HepG2 (cell line): Measurements from ENCODE around the gene PLD4. TPM values are rescaled to one million over a fixed set of nuclear protein-coding genes. Genes with fewer than 3 reads are reported as not detected.

Experiments used
- ATAC-seq: fragments of 200-7000 bp; cut with Tn5 transposase; 3 replicates; pipeline ENCODE4 v1.9.1; 2020; ENCODE audit warnings: mild to moderate bottlenecking, moderate library complexity
- BruUV-seq: library from RNA; stranded (reverse); fragments of 400-500 nt; replicated peaks from 2 replicates; lab custom pipeline; 2021; lab: Mats Ljungman, UMichigan
- CTCF ChIA-PET: fragments of 300-600 bp; formaldehyde crosslinking; extraction: SDS; loops from one replicate; lab custom pipeline; 2021; ENCODE audit warnings: low total read pairs, inconsistent platforms, low intra/inter-chr PET ratio; lab: Yijun Ruan, JAX
- POLR2A ChIA-PET: fragments of 350-600 bp; sonication (Branson Sonifier 250); formaldehyde crosslinking; loops from one replicate; lab custom pipeline; 2020; ENCODE audit warnings: antibody characterized with exemption, inconsistent platforms; lab: Yijun Ruan, JAX
- DNase-seq: peaks from one replicate; pipeline ENCODE4 v3.0.0-alpha.2; 2015; ENCODE audit warnings: low spot score
- FAIRE-seq: peaks from 3 replicates; lab custom pipeline; 2011; peaks lifted over from hg19 to GRCh38; lab: Jason Lieb, UNC
- H2AFZ ChIP-seq: one replicate; pipeline ENCODE4 v1.6.1; 2011; ENCODE audit warnings: low read length, inconsistent platforms
- H3K27ac ChIP-seq: fragments of 300-600 bp; 3 replicates; pipeline ENCODE4 v1.8.0; 2011; ENCODE audit warnings: mixed run types, mild to moderate bottlenecking, mixed read lengths, low read length, inconsistent platforms; ENCODE audit not compliant: insufficient read depth; ENCODE audit errors: extremely low read length
- H3K27me3 ChIP-seq, 2 experiments: fragments of 200-600 bp in 1 of 2; 2 replicates in 1 of 2; 3 replicates in 1 of 2; pipeline versions ENCODE4 v1.6.0 to v1.8.0; 2011; ENCODE audit warnings: low read length in 2 of 2, mild to moderate bottlenecking in 2 of 2, moderate library complexity in 2 of 2, inconsistent platforms in 1 of 2; ENCODE audit not compliant: insufficient read depth in 2 of 2, control insufficient read depth in 1 of 2
- H3K36me3 ChIP-seq, 2 experiments: fragments of 200-600 bp in 1 of 2; replicated peaks in 1 of 2; 2 replicates in 1 of 2; 3 replicates in 1 of 2; pipeline versions ENCODE4 v1.5.1 to v1.8.0; 2011; ENCODE audit warnings: low read length in 2 of 2, inconsistent platforms in 1 of 2; ENCODE audit not compliant: insufficient read depth in 2 of 2, control insufficient read depth in 1 of 2
- H3K4me1 ChIP-seq: 2 replicates; pipeline ENCODE4 v1.5.1; 2012; ENCODE audit warnings: low read length, inconsistent platforms; ENCODE audit not compliant: insufficient read depth
- H3K4me2 ChIP-seq: 2 replicates; pipeline ENCODE4 v1.6.0; 2011; ENCODE audit warnings: low read depth, low read length, inconsistent platforms
- H3K4me3 ChIP-seq, 3 experiments: fragments of 200-600 bp in 1 of 3; sonication (generic), shearing (Covaris generic) in 1 of 3; replicated peaks in 1 of 3; 2 replicates each; pipeline ENCODE4 v1.5.1; 2011 to 2016; ENCODE audit warnings: low read length in 3 of 3, inconsistent platforms in 2 of 3, low read depth in 2 of 3, mild to moderate bottlenecking in 2 of 3, control low read depth in 1 of 3, mixed read lengths in 1 of 3; ENCODE audit not compliant: insufficient read depth in 1 of 3
- H3K79me2 ChIP-seq: one replicate; pipeline ENCODE4 v1.6.1; 2011; ENCODE audit warnings: low read length, inconsistent platforms; ENCODE audit not compliant: insufficient read depth
- H3K9ac ChIP-seq: 2 replicates; pipeline ENCODE4 v1.6.0; 2011; ENCODE audit warnings: mild to moderate bottlenecking, low read depth, low read length, inconsistent platforms; ENCODE audit not compliant: insufficient read depth
- H3K9me3 ChIP-seq: 2 replicates; pipeline ENCODE4 v1.5.1; 2012; ENCODE audit warnings: mild to moderate bottlenecking, low read length
- H4K20me1 ChIP-seq: 2 replicates; pipeline ENCODE4 v1.6.0; 2011; ENCODE audit warnings: inconsistent platforms, mild to moderate bottlenecking, low read length, moderate library complexity; ENCODE audit not compliant: insufficient read depth
- ATF2 ChIP-seq: sonication (generic); formaldehyde crosslinking; IDR thresholded peaks from 2 replicates; pipeline ENCODE4 v1.4.0; 2020; ENCODE audit warnings: missing genetic modification reagents
- CC2D1A ChIP-seq: sonication (generic); formaldehyde crosslinking; IDR thresholded peaks from 2 replicates; pipeline ENCODE4 v1.8.1; 2023; ENCODE audit warnings: mild to moderate bottlenecking, missing genetic modification reagents
- DRAP1 ChIP-seq: IDR thresholded peaks from 2 replicates; pipeline ENCODE4 v1.6.1; 2016; ENCODE audit warnings: missing genetic modification reagents, missing compliant biosample characterization
- ELK4 ChIP-seq: sonication (generic); formaldehyde crosslinking; IDR thresholded peaks from 2 replicates; pipeline ENCODE4 v1.9.0; 2021; ENCODE audit warnings: missing genetic modification reagents, borderline replicate concordance
- FOXO4 ChIP-seq: sonication (generic); formaldehyde crosslinking; conservative IDR thresholded peaks from 2 replicates; pipeline ENCODE4 v1.8.1; 2023; ENCODE audit warnings: missing genetic modification reagents
- GFI1 ChIP-seq: sonication (generic); formaldehyde crosslinking; IDR thresholded peaks from 2 replicates; pipeline ENCODE4 v1.5.0; 2020; ENCODE audit warnings: missing genetic modification reagents, mild to moderate bottlenecking, borderline replicate concordance
- ISL2 ChIP-seq: sonication (generic); formaldehyde crosslinking; IDR thresholded peaks from 2 replicates; pipeline ENCODE4 v1.5.0; 2020; ENCODE audit warnings: missing genetic modification reagents
- ISX ChIP-seq: sonication (generic); formaldehyde crosslinking; conservative IDR thresholded peaks from 2 replicates; pipeline ENCODE4 v1.5.0; 2020; ENCODE audit warnings: missing genetic modification reagents
- KDM4B ChIP-seq: sonication (generic); formaldehyde crosslinking; IDR thresholded peaks from 2 replicates; pipeline ENCODE4 v1.4.0; 2020; ENCODE audit warnings: missing genetic modification reagents
- NFYC ChIP-seq: IDR thresholded peaks from 2 replicates; pipeline ENCODE4 v1.6.1; 2016; ENCODE audit warnings: missing genetic modification reagents, missing compliant biosample characterization
- RAD21 ChIP-seq: fragments of 450-650 bp; formaldehyde crosslinking; IDR thresholded peaks from 2 replicates; pipeline ENCODE4 v1.5.0; 2020; ENCODE audit warnings: mild to moderate bottlenecking
- REXO4 ChIP-seq: sonication (generic); formaldehyde crosslinking; IDR thresholded peaks from 2 replicates; pipeline ENCODE4 v1.8.0; 2022; ENCODE audit warnings: missing genetic modification reagents, mild to moderate bottlenecking, borderline replicate concordance
- ZBTB49 ChIP-seq: sonication (generic); formaldehyde crosslinking; IDR thresholded peaks from 2 replicates; pipeline ENCODE4 v1.4.0; 2020; ENCODE audit warnings: missing genetic modification reagents, borderline replicate concordance
- ZNF510 ChIP-seq: sonication (generic); formaldehyde crosslinking; IDR thresholded peaks from 2 replicates; pipeline ENCODE4 v1.4.0; 2020; ENCODE audit warnings: low read depth, mild to moderate bottlenecking, missing genetic modification reagents
- ZNF615 ChIP-seq: sonication (generic); formaldehyde crosslinking; IDR thresholded peaks from 2 replicates; pipeline ENCODE4 v1.5.0; 2020; ENCODE audit warnings: mild to moderate bottlenecking, missing genetic modification reagents, borderline replicate concordance
- ZNF746 ChIP-seq: sonication (generic); formaldehyde crosslinking; IDR thresholded peaks from 2 replicates; pipeline ENCODE4 v1.8.0; 2022; ENCODE audit warnings: mild to moderate bottlenecking, missing genetic modification reagents
- ZNF841 ChIP-seq: sonication (generic); formaldehyde crosslinking; IDR thresholded peaks from 2 replicates; pipeline ENCODE4 v1.8.1; 2023; ENCODE audit warnings: missing genetic modification reagents, borderline replicate concordance
- ZSCAN25 ChIP-seq: sonication (generic); formaldehyde crosslinking; IDR thresholded peaks from 2 replicates; pipeline ENCODE4 v1.8.0; 2022; ENCODE audit warnings: mild to moderate bottlenecking, missing genetic modification reagents
- WGBS: methylation state at CpG from one replicate; pipeline ENCODE4 v1.1.6; 2017; ENCODE audit warnings: low lambda C conversion rate; 5-methylcytosine and 5-hydroxymethylcytosine counted together
- in situ Hi-C: cut with HindIII; loops from 2 replicates; pipeline ENCODE4 v1.10.0; 2017; ENCODE audit warnings: low pct_unique_long_range_greater_than_20kb; ENCODE audit not compliant: extremely low pct_ligation_motif_present
- intact Hi-C: fragments of 100-400 bp; cut with micrococcal nuclease; formaldehyde crosslinking; loops from one replicate; pipeline ENCODE4 v1.10.0; 2022; ENCODE audit not compliant: unreplicated experiment
- polyA plus RNA-seq, 8 experiments: library from polyadenylated mRNA; depleted of rRNA in 3 of 8; stranded (reverse) in 7 of 8; unstranded in 1 of 8; fragments of >200 nt; fragmentation: Illumina TruSeq in 4 of 8; extraction: Trizol in 4 of 8; gene quantifications; 2 replicates each; pipeline versions ENCODE4 v1.2.1 to v1.2.3, GENCODE V29; 2011 to 2016; ENCODE audit warnings: low read depth in 4 of 8, missing spikeins in 1 of 8, mixed read lengths in 1 of 8; ENCODE audit not compliant: insufficient read depth in 1 of 8
- total RNA-seq, 5 experiments: library from RNA; depleted of rRNA; stranded (reverse); fragments of >200 nt; fragmentation: Illumina TruSeq; extraction: Trizol; gene quantifications; 2 replicates each; pipeline ENCODE4 v1.2.3, GENCODE V29; 2016; ENCODE audit warnings: low read depth in 1 of 5

PLD4 gene
- total and polyA plus RNA-seq, 2 of the 13 experiments (the other 11 are each of a cell fraction or from before 2014, with no cell fraction given) = not detected

GRCh38 chr14:104885031-104885972 is 39.4 kb upstream of the PLD4 start:
- no TSS peak for BruUV-seq
- ChIA-PET CTCF (no interaction called here), POLR2A (no interaction called here)
- no peaks in the 10 kb centered on the region for H3K9me3 ChIP-seq
- ATAC-seq (no peak), FAIRE-seq (no peak), DNase-seq (no peak)
- no peak overlapping the region for H3K4me2 ChIP-seq
- intact Hi-C loops (no loop called here), in situ Hi-C loops (no loop called here)
- no peaks in the 10 kb centered on the region for H3K79me2 ChIP-seq
- H3K9ac ChIP-seq = no peak overlapping the region
- H3K27me3 ChIP-seq = no peaks in the 10 kb centered on the region
- no peak overlapping the region for H3K27ac ChIP-seq
- H2AFZ ChIP-seq = no peak overlapping the region
- no peaks in the 10 kb centered on the region for H4K20me1 ChIP-seq
- WGBS = 96% methylated on average over 21 of the region's 38 CpGs
- no peaks in the 10 kb centered on the region for H3K4me1 ChIP-seq
- H3K4me3 ChIP-seq = no peak overlapping the region
- H3K36me3 ChIP-seq = peaks cover 11 to 13% of the 10 kb centered on the region in 2 experiments; a peak in 3 of 5 replicates
- TF ChIP-seq FOXO4 (CRISPR knock-in tag) (no peak), KDM4B (no peak), ZSCAN25 (CRISPR knock-in tag) (no peak), CC2D1A (CRISPR knock-in tag) (no peak), ISL2 (CRISPR knock-in tag) (no peak), ZBTB49 (CRISPR knock-in tag) (no peak), ZNF746 (CRISPR knock-in tag) (no peak), RAD21 (no peak), ATF2 (no peak), REXO4 (CRISPR knock-in tag) (no peak), NFYC (no peak), ISX (CRISPR knock-in tag) (no peak), ZNF510 (CRISPR knock-in tag) (no peak), ZNF615 (CRISPR knock-in tag) (no peak), ELK4 (CRISPR knock-in tag) (no peak), ZNF841 (CRISPR knock-in tag) (no peak), GFI1 (CRISPR knock-in tag) (no peak), DRAP1 (CRISPR knock-in tag) (no peak)
